H9 (cell line): ENCODE results near the gene ENDOU. TPM values are rescaled to one million over a fixed set of nuclear protein-coding genes. Genes with fewer than 3 reads are reported as not detected.

Experiments used
- DNase-seq: peaks from one replicate; pipeline ENCODE4 v3.0.0-alpha.2; 2017
- H2AFZ ChIP-seq: one replicate; pipeline ENCODE4 v1.6.1; 2013; ENCODE audit warnings: mild to moderate bottlenecking, low read length, control low read depth, moderate library complexity
- H2AK5ac ChIP-seq: 2 replicates; pipeline ENCODE4 v1.6.1; 2013; ENCODE audit warnings: low read length, control low read depth, mixed read lengths; ENCODE audit not compliant: insufficient read length
- H2BK120ac ChIP-seq: one replicate; pipeline ENCODE4 v1.6.1; 2013; ENCODE audit warnings: low read depth, mild to moderate bottlenecking, low read length, control low read depth, inconsistent platforms; ENCODE audit not compliant: poor library complexity, severe bottlenecking
- H2BK12ac ChIP-seq: 2 replicates; pipeline ENCODE4 v1.6.1; 2013; ENCODE audit warnings: low read length, control low read depth, mixed read lengths, low read depth; ENCODE audit not compliant: insufficient read length
- H2BK15ac ChIP-seq: 2 replicates; pipeline ENCODE4 v1.6.1; 2013; ENCODE audit warnings: low read depth, low read length, control low read depth
- H2BK20ac ChIP-seq: one replicate; pipeline ENCODE4 v1.6.1; 2013; ENCODE audit warnings: low read depth, mild to moderate bottlenecking, low read length, control low read depth, inconsistent platforms; ENCODE audit not compliant: poor library complexity, severe bottlenecking
- H2BK5ac ChIP-seq: 2 replicates; pipeline ENCODE4 v1.6.1; 2013; ENCODE audit warnings: low read length, control low read depth, mixed read lengths; ENCODE audit not compliant: insufficient read length
- H3K14ac ChIP-seq: 2 replicates; pipeline ENCODE4 v1.6.1; 2013; ENCODE audit warnings: low read length, control low read depth; ENCODE audit not compliant: insufficient read depth
- H3K18ac ChIP-seq: 2 replicates; pipeline ENCODE4 v1.6.1; 2013; ENCODE audit warnings: low read depth, mild to moderate bottlenecking, mixed read lengths, low read length, control low read depth; ENCODE audit not compliant: insufficient read length
- H3K23ac ChIP-seq: 2 replicates; pipeline ENCODE4 v1.6.1; 2013; ENCODE audit warnings: low read length, control low read depth, mixed read lengths, low read depth; ENCODE audit not compliant: insufficient read length
- H3K23me2 ChIP-seq: 2 replicates; pipeline ENCODE4 v1.6.1; 2013; ENCODE audit warnings: low read depth, mild to moderate bottlenecking, mixed read lengths, low read length, control low read depth; ENCODE audit not compliant: insufficient read length, poor library complexity, severe bottlenecking
- H3K27ac ChIP-seq: 2 replicates; pipeline ENCODE4 v1.5.1; 2013; ENCODE audit warnings: low read length, control low read depth, mixed read lengths, low read depth; ENCODE audit not compliant: insufficient read length
- H3K27me3 ChIP-seq: 2 replicates; pipeline ENCODE4 v1.6.1; 2013; ENCODE audit warnings: low read length, control low read depth, inconsistent platforms; ENCODE audit not compliant: insufficient read depth
- H3K4ac ChIP-seq: 2 replicates; pipeline ENCODE4 v1.6.1; 2013; ENCODE audit warnings: low read depth, mild to moderate bottlenecking, control low read depth, inconsistent platforms, low read length, moderate library complexity
- H3K4me1 ChIP-seq: 2 replicates; pipeline ENCODE4 v1.6.1; 2013; ENCODE audit warnings: low read length, control low read depth, inconsistent platforms; ENCODE audit not compliant: insufficient read depth
- H3K4me2 ChIP-seq: 2 replicates; pipeline ENCODE4 v1.6.1; 2013; ENCODE audit warnings: low read length, control low read depth, mixed read lengths; ENCODE audit not compliant: insufficient read length, insufficient read depth
- H3K56ac ChIP-seq: 2 replicates; pipeline ENCODE4 v1.6.1; 2013; ENCODE audit warnings: low read depth, mild to moderate bottlenecking, mixed read lengths, low read length, control low read depth; ENCODE audit not compliant: insufficient read length
- H3K79me1 ChIP-seq: 2 replicates; pipeline ENCODE4 v1.6.1; 2013; ENCODE audit warnings: low read depth, mild to moderate bottlenecking, moderate library complexity, low read length, control low read depth, inconsistent platforms; ENCODE audit not compliant: insufficient read depth, poor library complexity, severe bottlenecking
- H3K79me2 ChIP-seq: 2 replicates; pipeline ENCODE4 v1.6.1; 2013; ENCODE audit warnings: low read length, control low read depth, inconsistent platforms; ENCODE audit not compliant: insufficient read depth
- H3K9ac ChIP-seq: 2 replicates; pipeline ENCODE4 v1.6.1; 2013; ENCODE audit warnings: low read length, control low read depth, mixed read lengths; ENCODE audit not compliant: insufficient read length; ENCODE audit errors: extremely low read depth
- H3K9me3 ChIP-seq: one replicate; pipeline ENCODE4 v1.6.1; 2013; ENCODE audit warnings: low read depth, low read length, inconsistent platforms; ENCODE audit not compliant: control insufficient read depth
- H3T11ph ChIP-seq: one replicate; pipeline ENCODE4 v1.6.1; 2013; ENCODE audit warnings: mild to moderate bottlenecking, low read length, control low read depth, inconsistent platforms
- H4K20me1 ChIP-seq: one replicate; pipeline ENCODE4 v1.6.1; 2013; ENCODE audit not compliant: control insufficient read depth, insufficient read length, insufficient read depth
- H4K5ac ChIP-seq: 2 replicates; pipeline ENCODE4 v1.6.1; 2013; ENCODE audit warnings: low read depth, mild to moderate bottlenecking, mixed read lengths, low read length, control low read depth; ENCODE audit not compliant: insufficient read length
- H4K8ac ChIP-seq: replicated peaks from 2 replicates; pipeline ENCODE4 v1.6.1; 2013; ENCODE audit warnings: low read length, control low read depth, mixed read lengths, low read depth; ENCODE audit not compliant: insufficient read length
- H4K91ac ChIP-seq: 2 replicates; pipeline ENCODE4 v1.6.1; 2013; ENCODE audit warnings: low read depth, mild to moderate bottlenecking, moderate library complexity, mixed read lengths, low read length, control low read depth; ENCODE audit not compliant: insufficient read length
- H3K27ac Mint-ChIP-seq, 3 experiments: 2 replicates in 2 of 3; 3 replicates in 1 of 3; pipeline ENCODE4 v1.8.0; 2020 to 2021; ENCODE audit warnings: mixed read lengths in 3 of 3, mild to moderate bottlenecking in 1 of 3, moderate library complexity in 1 of 3
- H3K27me3 Mint-ChIP-seq: 2 replicates; pipeline ENCODE4 v1.8.0; 2021; ENCODE audit warnings: low read depth, mild to moderate bottlenecking, moderate library complexity, mixed read lengths
- H3K36me3 Mint-ChIP-seq, 3 experiments: 2 replicates in 2 of 3; 3 replicates in 1 of 3; pipeline ENCODE4 v1.8.0; 2020 to 2021; ENCODE audit warnings: low read depth in 3 of 3, mixed read lengths in 3 of 3; ENCODE audit not compliant: insufficient read depth in 1 of 3
- H3K4me1 Mint-ChIP-seq, 2 experiments: 2 replicates each; pipeline ENCODE4 v1.8.0; 2020; ENCODE audit warnings: mixed read lengths in 2 of 2
- H3K4me3 Mint-ChIP-seq, 2 experiments: 2 replicates in 1 of 2; 3 replicates in 1 of 2; pipeline ENCODE4 v1.8.0; 2020 to 2021; ENCODE audit warnings: mild to moderate bottlenecking in 2 of 2, mixed read lengths in 2 of 2, moderate library complexity in 1 of 2
- H3K9me3 Mint-ChIP-seq, 2 experiments: 2 replicates in 1 of 2; 3 replicates in 1 of 2; pipeline ENCODE4 v1.8.0; 2020; ENCODE audit warnings: mild to moderate bottlenecking in 2 of 2, mixed read lengths in 2 of 2, moderate library complexity in 1 of 2
- CTCF ChIP-seq: fragments of 200-600 bp; sonication (generic); conservative IDR thresholded peaks from 3 replicates; pipeline ENCODE4 v1.8.0; 2021; ENCODE audit warnings: antibody characterized with exemption, mild to moderate bottlenecking
- WGBS: extraction: QIAGEN DNeasy Blood & Tissue Kit; methylation state at CpG from one replicate; pipeline ENCODE4 v1.1.7; 2013; ENCODE audit warnings: missing lambda C conversion rate, low lambda C conversion rate, mixed read lengths; ENCODE audit not compliant: insufficient read length; ENCODE audit errors: extremely low coverage; 5-methylcytosine and 5-hydroxymethylcytosine counted together
- total RNA-seq: library from RNA; stranded (reverse); gene quantifications from 2 replicates; pipeline ENCODE4 v1.2.1, GENCODE V29; 2021

Gene ENDOU
- total RNA-seq, 1 experiment from 2014 or later, result not detected

GRCh38 chr12:47686645-47687240 is 38.5 kb downstream of the ENDOU start:
- Histone ChIP-seq H2BK120ac (no peak overlapping the region), H3K9me3 (no peaks in the 10 kb centered on the region), H2BK5ac (no peak overlapping the region), H3K14ac (no peak overlapping the region), H4K5ac (no peak overlapping the region), H2BK12ac (no peak overlapping the region), H3K79me1 (no peaks in the 10 kb centered on the region), H3K9ac (no peak overlapping the region), H2BK15ac (no peak overlapping the region), H3K56ac (no peak overlapping the region), H4K91ac (no peak overlapping the region), H3K4me2 (no peak overlapping the region), H3K23ac (no peak overlapping the region), H3K4ac (no peak overlapping the region), H3K18ac (no peak overlapping the region), H4K8ac (no peak overlapping the region), H3K79me2 (no peaks in the 10 kb centered on the region), H2AK5ac (no peak overlapping the region), H3K23me2 (no peaks in the 10 kb centered on the region), H3K27ac (no peak overlapping the region), H4K20me1 (no peaks in the 10 kb centered on the region), H2AFZ (no peak overlapping the region), H3T11ph (no peak overlapping the region), H3K4me1 (no peaks in the 10 kb centered on the region), H2BK20ac (no peak overlapping the region), H3K27me3 (no peaks in the 10 kb centered on the region)
- no CpG with 5 or more reads among the region's 4 CpGs for WGBS
- Mint-ChIP-seq H3K9me3 (no peaks in the 10 kb centered on the region), H3K36me3 (peaks cover under 1 to 34% (median 13%) of the 10 kb centered on the region in 3 experiments; a peak in 6 of 7 replicates), H3K4me1 (no peaks in the 10 kb centered on the region), H3K27me3 (no peaks in the 10 kb centered on the region), H3K27ac (no peak overlapping the region), H3K4me3 (no peak overlapping the region)
- no peak for DNase-seq
- peak; percentile 71 for TF ChIP-seq CTCF
